GM12878 (cell line): Measurements from ENCODE around the gene KNSTRN. TPM values are rescaled to one million over a fixed set of nuclear protein-coding genes. Genes with fewer than 3 reads are reported as not detected.

Experiments
- ATAC-seq: fragments of 200-7000 bp; cut with Tn5 transposase; 3 replicates; pipeline ENCODE4 v1.9.1; 2020; ENCODE audit warnings: mild to moderate bottlenecking, moderate library complexity
- BruUV-seq: library from RNA; stranded (reverse); fragments of 400-500 nt; replicated peaks from 2 replicates; lab custom pipeline; 2021; lab: Mats Ljungman, UMichigan
- CTCF ChIA-PET: fragments of 300-600 bp; sonication (Branson Sonifier 250); formaldehyde crosslinking; extraction: SDS; loops from one replicate; lab custom pipeline; 2021; ENCODE audit warnings: inconsistent platforms; lab: Yijun Ruan, JAX
- POLR2A ChIA-PET: fragments of 350-600 bp; formaldehyde crosslinking; extraction: SDS; loops from one replicate; lab custom pipeline; 2021; ENCODE audit warnings: inconsistent platforms; lab: Charles Lee
- RAD21 ChIA-PET: fragments of 300-600 bp; sonication (Branson Sonifier 250); formaldehyde crosslinking; loops from one replicate; lab custom pipeline; 2023; ENCODE audit warnings: antibody characterized with exemption; ENCODE audit not compliant: unreplicated experiment; lab: Charles Lee
- SMC1A ChIA-PET: fragments of 300-600 bp; sonication (Branson Sonifier 250); formaldehyde crosslinking; loops from one replicate; lab custom pipeline; 2023; ENCODE audit not compliant: unreplicated experiment, uncharacterized antibody; lab: Charles Lee
- DNase-seq: peaks from one replicate; pipeline ENCODE4 v3.0.0-alpha.2; 2011; ENCODE audit warnings: low read depth, low spot score
- FAIRE-seq: peaks from 3 replicates; lab custom pipeline; 2011; peaks lifted over from hg19 to GRCh38; lab: Jason Lieb, UNC
- H2AFZ ChIP-seq: 2 replicates; pipeline ENCODE4 v1.6.0; 2011; ENCODE audit warnings: low read depth, low read length, control low read depth; ENCODE audit not compliant: control insufficient read depth
- H3K27ac ChIP-seq: 2 replicates; pipeline ENCODE4 v1.5.1; 2011; ENCODE audit warnings: control low read depth; ENCODE audit not compliant: control insufficient read depth, insufficient read depth
- H3K27me3 ChIP-seq, 2 experiments: replicated peaks in 1 of 2; 2 replicates each; pipeline versions ENCODE4 v1.6.0 to v1.6.1; 2011; ENCODE audit warnings: low read length in 1 of 2; ENCODE audit not compliant: control insufficient read depth in 2 of 2, insufficient read depth in 2 of 2
- H3K36me3 ChIP-seq, 2 experiments: 2 replicates each; pipeline ENCODE4 v1.5.1; 2011; ENCODE audit warnings: low read length in 1 of 2; ENCODE audit not compliant: control insufficient read depth in 2 of 2, insufficient read depth in 2 of 2
- H3K4me1 ChIP-seq: 2 replicates; pipeline ENCODE4 v1.6.1; 2011; ENCODE audit warnings: mild to moderate bottlenecking, low read length, moderate library complexity, mixed read lengths; ENCODE audit not compliant: control insufficient read depth, insufficient read depth
- H3K4me2 ChIP-seq: 2 replicates; pipeline ENCODE4 v1.6.0; 2011; ENCODE audit warnings: control low read depth; ENCODE audit not compliant: control insufficient read depth, insufficient read depth
- H3K4me3 ChIP-seq: fragments of 200-600 bp; sonication (generic); 2 replicates; pipeline ENCODE4 v1.5.1; 2016
- H3K79me2 ChIP-seq: 2 replicates; pipeline ENCODE4 v1.6.0; 2011; ENCODE audit warnings: low read length; ENCODE audit not compliant: control insufficient read depth, insufficient read depth
- H3K9ac ChIP-seq: 2 replicates; pipeline ENCODE4 v1.8.0; 2011; ENCODE audit warnings: low read length, control low read depth, mixed read lengths; ENCODE audit not compliant: control insufficient read depth, insufficient read depth
- H3K9me3 ChIP-seq: replicated peaks from 3 replicates; pipeline ENCODE4 v1.5.1; 2011; ENCODE audit warnings: mild to moderate bottlenecking, low read length; ENCODE audit not compliant: control insufficient read depth, insufficient read depth
- H4K20me1 ChIP-seq: 2 replicates; pipeline ENCODE4 v1.6.0; 2011; ENCODE audit not compliant: control insufficient read depth, insufficient read depth
- CHD1 ChIP-seq: IDR thresholded peaks from 2 replicates; pipeline ENCODE4 v1.6.1; 2012; ENCODE audit warnings: low read depth, low read length, improper control_type of control experiment
- CREM ChIP-seq: IDR thresholded peaks from 2 replicates; pipeline ENCODE4 v1.6.1; 2014; ENCODE audit warnings: antibody characterized with exemption, low read depth
- EGR1 ChIP-seq, 2 experiments: IDR thresholded peaks; 1 replicate in 1 of 2; 2 replicates in 1 of 2; pipeline ENCODE4 v1.6.1; 2011 to 2012; ENCODE audit warnings: low read depth in 2 of 2, low read length in 2 of 2, borderline replicate concordance in 1 of 2, mild to moderate bottlenecking in 1 of 2, moderate library complexity in 1 of 2
- ETV6 ChIP-seq, 2 experiments: fragments of 450-650 bp in 1 of 2; IDR thresholded peaks in 1 of 2; conservative IDR thresholded peaks in 1 of 2; 2 replicates each; pipeline ENCODE4 v1.6.1; 2014; ENCODE audit warnings: antibody characterized with exemption in 1 of 2, borderline replicate concordance in 1 of 2, low read depth in 1 of 2, mild to moderate bottlenecking in 1 of 2, moderate library complexity in 1 of 2
- MXI1 ChIP-seq: fragments of 150-350 bp; IDR thresholded peaks from 2 replicates; pipeline ENCODE4 v1.6.1; 2011; ENCODE audit warnings: low read depth, mild to moderate bottlenecking, inconsistent platforms, low read length, improper control_type of control experiment
- NRF1 ChIP-seq: conservative IDR thresholded peaks from 2 replicates; pipeline ENCODE4 v1.6.1; 2011; ENCODE audit warnings: mild to moderate bottlenecking, low read depth, low read length, improper control_type of control experiment
- SREBF2 ChIP-seq: IDR thresholded peaks from 2 replicates; pipeline ENCODE4 v1.6.1; 2012; ENCODE audit warnings: mild to moderate bottlenecking, low read length
- TCF7 ChIP-seq: IDR thresholded peaks from 2 replicates; pipeline ENCODE4 v1.6.1; 2014; ENCODE audit warnings: antibody characterized with exemption, borderline replicate concordance
- WGBS: methylation state at CpG from one replicate; pipeline ENCODE4 v1.1.6; 2016; ENCODE audit warnings: low lambda C conversion rate; ENCODE audit not compliant: insufficient replicate concordance, insufficient coverage; ENCODE audit errors: missing lambda C conversion rate; 5-methylcytosine and 5-hydroxymethylcytosine counted together
- in situ Hi-C: fragments of 300-500 bp; cut with MboI; formaldehyde crosslinking; loops from 9 replicates; pipeline ENCODE4 v1.14.3; 2018; ENCODE audit warnings: mixed read lengths
- intact Hi-C: fragments of 100-400 bp; cut with micrococcal nuclease; formaldehyde crosslinking; loops from one replicate; pipeline ENCODE4 v1.14.2; 2022; ENCODE audit not compliant: unreplicated experiment
- polyA plus RNA-seq, 11 experiments: library from polyadenylated mRNA; depleted of rRNA in 4 of 11; unstranded in 6 of 11; stranded (reverse) in 5 of 11; fragments of >200 nt; fragmentation: Nextera tagmentation in 4 of 11; fragmentation: Illumina TruSeq in 1 of 11; extraction: Ambion mirVana in 4 of 11; extraction: Trizol in 1 of 11; gene quantifications; 1 replicate in 1 of 11; 2 replicates in 10 of 11; pipeline versions ENCODE4 v1.2.1 to v1.2.3, GENCODE V29; 2011 to 2016; ENCODE audit warnings: inconsistent platforms in 2 of 11, missing spikeins in 2 of 11, low read depth in 1 of 11
- total RNA-seq, 4 experiments: library from RNA; depleted of rRNA in 3 of 4; stranded (reverse); fragments of >200 nt in 3 of 4; fragmentation: Illumina TruSeq in 1 of 4; extraction: Trizol in 1 of 4; gene quantifications; 2 replicates each; pipeline versions ENCODE4 v1.2.1 to v1.2.3, GENCODE V29; 2013 to 2021
- TF ChIP-seq, protein P1 (sequence below): IDR thresholded peaks from 2 replicates; pipeline ENCODE4 v1.6.1; 2012; ENCODE audit warnings: improper control_type of control experiment, low read depth, low read length; ENCODE audit not compliant: insufficient replicate concordance
- TF ChIP-seq, protein P2 (sequence below): fragments of 450-650 bp; formaldehyde crosslinking; IDR thresholded peaks from 2 replicates; pipeline ENCODE4 v1.5.0; 2022; ENCODE audit warnings: mild to moderate bottlenecking, missing genetic modification characterization
- TF ChIP-seq, protein P3 (sequence below): IDR thresholded peaks from 2 replicates; pipeline ENCODE4 v1.6.1; 2012; ENCODE audit warnings: low read depth, low read length, improper control_type of control experiment

Gene KNSTRN
- total and polyA plus RNA-seq, 10 of the 15 experiments (the other 5 are each of a cell fraction or from before 2014, with no cell fraction given), result 30.3 to 72.1 (median 47.1) TPM

- 23% methylated on average over 14 of the region's 14 CpGs for WGBS
- no peak overlapping the region for H3K9ac ChIP-seq
- SMC1A ChIA-PET, result interaction anchor here (0.9 to 4.6 kb wide), 2 partner anchors 13 to 17 kb away, joined by 3 to 31 read pairs; no protein-coding TSS in a partner anchor
- H3K27me3 ChIP-seq, result no peaks in the 10 kb centered on the region; a peak in 1 of 4 replicates
- FAIRE-seq (no peak), DNase-seq (no peak), ATAC-seq (no peak)
- H3K4me1 ChIP-seq, result no peaks in the 10 kb centered on the region
- H3K27ac ChIP-seq, result no peak overlapping the region
- H3K4me2 ChIP-seq, result no peak overlapping the region
- H2AFZ ChIP-seq, result no peak overlapping the region
- no TSS peak for BruUV-seq
- POLR2A ChIA-PET, result interaction anchor here (0.8 kb wide), 1 partner anchor 294 kb away, joined by 3 read pairs; no protein-coding TSS in a partner anchor
- CTCF ChIA-PET, result interaction anchor here (0.7 to 13.7 kb wide), 14 partner anchors 9 to 160 kb away, joined by 3 to 336 read pairs (median 4); partner anchors contain the start of genes INAFM2, IVD and PLCB2
- no peaks in the 10 kb centered on the region for H3K9me3 ChIP-seq
- intact Hi-C loops (loop anchor here (10.0 kb wide), 1 partner anchor 165 kb away; no protein-coding TSS in a partner anchor), in situ Hi-C loops (no loop called here)
- H3K36me3 ChIP-seq, result no peaks in the 10 kb centered on the region
- no peaks in the 10 kb centered on the region for H3K79me2 ChIP-seq
- H4K20me1 ChIP-seq, result no peaks in the 10 kb centered on the region
- RAD21 ChIA-PET, result interaction anchor here (1.1 to 4.7 kb wide), 4 partner anchors 18 to 62 kb away, joined by 3 to 93 read pairs (median 16); partner anchors contain the start of gene INAFM2
- no peak overlapping the region for H3K4me3 ChIP-seq
- TF ChIP-seq, protein P1, sequence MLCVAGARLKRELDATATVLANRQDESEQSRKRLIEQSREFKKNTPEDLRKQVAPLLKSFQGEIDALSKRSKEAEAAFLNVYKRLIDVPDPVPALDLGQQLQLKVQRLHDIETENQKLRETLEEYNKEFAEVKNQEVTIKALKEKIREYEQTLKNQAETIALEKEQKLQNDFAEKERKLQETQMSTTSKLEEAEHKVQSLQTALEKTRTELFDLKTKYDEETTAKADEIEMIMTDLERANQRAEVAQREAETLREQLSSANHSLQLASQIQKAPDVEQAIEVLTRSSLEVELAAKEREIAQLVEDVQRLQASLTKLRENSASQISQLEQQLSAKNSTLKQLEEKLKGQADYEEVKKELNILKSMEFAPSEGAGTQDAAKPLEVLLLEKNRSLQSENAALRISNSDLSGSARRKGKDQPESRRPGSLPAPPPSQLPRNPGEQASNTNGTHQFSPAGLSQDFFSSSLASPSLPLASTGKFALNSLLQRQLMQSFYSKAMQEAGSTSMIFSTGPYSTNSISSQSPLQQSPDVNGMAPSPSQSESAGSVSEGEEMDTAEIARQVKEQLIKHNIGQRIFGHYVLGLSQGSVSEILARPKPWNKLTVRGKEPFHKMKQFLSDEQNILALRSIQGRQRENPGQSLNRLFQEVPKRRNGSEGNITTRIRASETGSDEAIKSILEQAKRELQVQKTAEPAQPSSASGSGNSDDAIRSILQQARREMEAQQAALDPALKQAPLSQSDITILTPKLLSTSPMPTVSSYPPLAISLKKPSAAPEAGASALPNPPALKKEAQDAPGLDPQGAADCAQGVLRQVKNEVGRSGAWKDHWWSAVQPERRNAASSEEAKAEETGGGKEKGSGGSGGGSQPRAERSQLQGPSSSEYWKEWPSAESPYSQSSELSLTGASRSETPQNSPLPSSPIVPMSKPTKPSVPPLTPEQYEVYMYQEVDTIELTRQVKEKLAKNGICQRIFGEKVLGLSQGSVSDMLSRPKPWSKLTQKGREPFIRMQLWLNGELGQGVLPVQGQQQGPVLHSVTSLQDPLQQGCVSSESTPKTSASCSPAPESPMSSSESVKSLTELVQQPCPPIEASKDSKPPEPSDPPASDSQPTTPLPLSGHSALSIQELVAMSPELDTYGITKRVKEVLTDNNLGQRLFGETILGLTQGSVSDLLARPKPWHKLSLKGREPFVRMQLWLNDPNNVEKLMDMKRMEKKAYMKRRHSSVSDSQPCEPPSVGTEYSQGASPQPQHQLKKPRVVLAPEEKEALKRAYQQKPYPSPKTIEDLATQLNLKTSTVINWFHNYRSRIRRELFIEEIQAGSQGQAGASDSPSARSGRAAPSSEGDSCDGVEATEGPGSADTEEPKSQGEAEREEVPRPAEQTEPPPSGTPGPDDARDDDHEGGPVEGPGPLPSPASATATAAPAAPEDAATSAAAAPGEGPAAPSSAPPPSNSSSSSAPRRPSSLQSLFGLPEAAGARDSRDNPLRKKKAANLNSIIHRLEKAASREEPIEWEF, result no peak
- TF ChIP-seq ETV6 (conservative IDR thresholded peaks at IDR 0.05 in 1 of 2, IDR thresholded peaks at IDR 0.05 in 1 of 2; ENCODE audit: borderline replicate concordance in 1 of 2, low read depth in 1 of 2) (no peak), CREM (no peak), CHD1 (no peak), TCF7 (no peak), SREBF2 (no peak), EGR1 (IDR thresholded peaks at IDR 0.05; ENCODE audit: borderline replicate concordance in 1 of 2, low read depth in 2 of 2, low read length in 2 of 2) (no peak), MXI1 (no peak), NRF1 (no peak)
- TF ChIP-seq, protein P2, sequence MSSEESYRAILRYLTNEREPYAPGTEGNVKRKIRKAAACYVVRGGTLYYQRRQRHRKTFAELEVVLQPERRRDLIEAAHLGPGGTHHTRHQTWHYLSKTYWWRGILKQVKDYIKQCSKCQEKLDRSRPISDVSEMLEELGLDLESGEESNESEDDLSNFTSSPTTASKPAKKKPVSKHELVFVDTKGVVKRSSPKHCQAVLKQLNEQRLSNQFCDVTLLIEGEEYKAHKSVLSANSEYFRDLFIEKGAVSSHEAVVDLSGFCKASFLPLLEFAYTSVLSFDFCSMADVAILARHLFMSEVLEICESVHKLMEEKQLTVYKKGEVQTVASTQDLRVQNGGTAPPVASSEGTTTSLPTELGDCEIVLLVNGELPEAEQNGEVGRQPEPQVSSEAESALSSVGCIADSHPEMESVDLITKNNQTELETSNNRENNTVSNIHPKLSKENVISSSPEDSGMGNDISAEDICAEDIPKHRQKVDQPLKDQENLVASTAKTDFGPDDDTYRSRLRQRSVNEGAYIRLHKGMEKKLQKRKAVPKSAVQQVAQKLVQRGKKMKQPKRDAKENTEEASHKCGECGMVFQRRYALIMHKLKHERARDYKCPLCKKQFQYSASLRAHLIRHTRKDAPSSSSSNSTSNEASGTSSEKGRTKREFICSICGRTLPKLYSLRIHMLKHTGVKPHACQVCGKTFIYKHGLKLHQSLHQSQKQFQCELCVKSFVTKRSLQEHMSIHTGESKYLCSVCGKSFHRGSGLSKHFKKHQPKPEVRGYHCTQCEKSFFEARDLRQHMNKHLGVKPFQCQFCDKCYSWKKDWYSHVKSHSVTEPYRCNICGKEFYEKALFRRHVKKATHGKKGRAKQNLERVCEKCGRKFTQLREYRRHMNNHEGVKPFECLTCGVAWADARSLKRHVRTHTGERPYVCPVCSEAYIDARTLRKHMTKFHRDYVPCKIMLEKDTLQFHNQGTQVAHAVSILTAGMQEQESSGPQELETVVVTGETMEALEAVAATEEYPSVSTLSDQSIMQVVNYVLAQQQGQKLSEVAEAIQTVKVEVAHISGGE (CRISPR knock-in tag), result no peak
- TF ChIP-seq, protein P3, sequence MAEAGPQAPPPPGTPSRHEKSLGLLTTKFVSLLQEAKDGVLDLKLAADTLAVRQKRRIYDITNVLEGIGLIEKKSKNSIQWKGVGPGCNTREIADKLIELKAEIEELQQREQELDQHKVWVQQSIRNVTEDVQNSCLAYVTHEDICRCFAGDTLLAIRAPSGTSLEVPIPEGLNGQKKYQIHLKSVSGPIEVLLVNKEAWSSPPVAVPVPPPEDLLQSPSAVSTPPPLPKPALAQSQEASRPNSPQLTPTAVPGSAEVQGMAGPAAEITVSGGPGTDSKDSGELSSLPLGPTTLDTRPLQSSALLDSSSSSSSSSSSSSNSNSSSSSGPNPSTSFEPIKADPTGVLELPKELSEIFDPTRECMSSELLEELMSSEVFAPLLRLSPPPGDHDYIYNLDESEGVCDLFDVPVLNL, result no peak
Observed at GRCh38 chr15:40340038-40340739, 42.3 kb upstream of the KNSTRN start.
